Muscle layer of duodenum (tissue), 2 donors: ENCODE measurements around the gene FAM216A.
A peak's percentile ranks its signal among the peaks of the same experiment; 100 is the strongest.
"Not testable (repeated sequence)": the region's sequence is repeated elsewhere in the genome, so short reads cannot be mapped to it uniquely, and the experiment has no call there.

Source experiments
- H3K27ac ChIP-seq: one replicate; pipeline ENCODE4 v1.7.0; 2013; ENCODE audit warnings: mild to moderate bottlenecking, low read length
- H3K27me3 ChIP-seq: one replicate; pipeline ENCODE4 v1.7.0; 2013; ENCODE audit warnings: low read depth, mild to moderate bottlenecking, control low read depth, low read length
- H3K36me3 ChIP-seq, 2 donors: one replicate each; pipeline ENCODE4 v1.7.0; 2013; ENCODE audit warnings: low read length in 2 of 2, control low read depth in 1 of 2, mild to moderate bottlenecking in 1 of 2; ENCODE audit not compliant: insufficient read depth in 2 of 2, control insufficient read depth in 1 of 2
- H3K4me1 ChIP-seq, 2 donors: one replicate each; pipeline ENCODE4 v1.7.0; 2013; ENCODE audit warnings: low read length in 2 of 2, mild to moderate bottlenecking in 2 of 2, control low read depth in 1 of 2, moderate library complexity in 1 of 2; ENCODE audit not compliant: insufficient read depth in 2 of 2, control insufficient read depth in 1 of 2
- H3K4me3 ChIP-seq, 2 donors: one replicate each; pipeline ENCODE4 v1.7.0; 2013; ENCODE audit warnings: low read length in 2 of 2, low read depth in 1 of 2, mild to moderate bottlenecking in 1 of 2
- H3K9me3 ChIP-seq, 2 donors: one replicate each; pipeline ENCODE4 v1.7.0; 2013; ENCODE audit warnings: low read length in 2 of 2, control low read depth in 1 of 2, mild to moderate bottlenecking in 1 of 2; ENCODE audit not compliant: control insufficient read depth in 1 of 2
- donor health status: healthy.

FAM216A gene

GRCh38 chr12:110468214-110469048 lies at the start of gene FAM216A, which contains the start of gene GPN3:
Gene FAM216A, plus strand, starts transcription at chr12:110468845. Its CDS starts 31 bp downstream, at chr12:110468876.
Gene GPN3, minus strand, starts transcription at chr12:110468257. Its CDS starts 54 bp downstream, at chr12:110468203.
- H3K9me3 ChIP-seq, result no peaks in the 10 kb centered on the region
- peaks cover 0 to 13% of the 10 kb centered on the region in 2 donors for H3K4me1 ChIP-seq
- H3K36me3 ChIP-seq, result peaks cover 11 to 13% of the 10 kb centered on the region in 2 donors
- no peaks in the 10 kb centered on the region for H3K27me3 ChIP-seq
- peak within 1 kb of the TSS; percentile 88 for H3K27ac ChIP-seq
- peak within 1 kb of the TSS; percentile 82 to 97 for H3K4me3 ChIP-seq

GRCh38 chr12:110420644-110421043 lies 48.0 kb upstream of the FAM216A start:
- H3K9me3 ChIP-seq, H3K4me1 ChIP-seq, H3K27ac ChIP-seq, H3K4me3 ChIP-seq, H3K36me3 ChIP-seq, H3K27me3 ChIP-seq: not testable (repeated sequence)

DNA sequence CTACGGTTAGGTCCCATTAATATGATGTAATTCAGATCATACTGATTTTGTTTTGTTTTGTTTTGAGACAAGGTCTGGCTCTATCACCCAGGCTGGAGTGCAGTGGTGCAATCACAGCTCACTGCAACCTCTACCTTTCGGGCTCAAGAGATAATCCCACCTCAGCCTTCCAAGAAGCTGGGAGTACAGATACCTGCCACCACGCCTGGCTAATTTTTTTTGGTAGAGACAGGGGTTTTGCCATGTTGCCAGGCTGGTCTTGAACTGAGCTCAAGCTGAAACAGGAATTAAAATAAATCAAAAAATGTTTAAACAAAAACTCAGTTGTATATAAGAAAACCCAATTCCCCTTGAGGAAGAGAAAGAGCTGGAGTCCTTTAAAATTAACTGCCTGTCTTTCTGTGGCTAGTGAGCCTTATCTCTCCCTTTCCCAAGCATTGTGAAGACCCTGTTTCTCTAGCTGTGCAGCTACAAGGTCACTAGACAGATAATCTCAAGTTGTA lies 47.4 kb upstream of the FAM216A start:
- H3K9me3 ChIP-seq, result no peaks in the 10 kb centered on the region
- no peaks in the 10 kb centered on the region for H3K36me3 ChIP-seq
- H3K27ac ChIP-seq, result no peak overlapping the region
- peaks cover 0 to 10% of the 10 kb centered on the region in 2 donors for H3K4me1 ChIP-seq
- no peak overlapping the region for H3K4me3 ChIP-seq
- no peaks in the 10 kb centered on the region for H3K27me3 ChIP-seq

DNA sequence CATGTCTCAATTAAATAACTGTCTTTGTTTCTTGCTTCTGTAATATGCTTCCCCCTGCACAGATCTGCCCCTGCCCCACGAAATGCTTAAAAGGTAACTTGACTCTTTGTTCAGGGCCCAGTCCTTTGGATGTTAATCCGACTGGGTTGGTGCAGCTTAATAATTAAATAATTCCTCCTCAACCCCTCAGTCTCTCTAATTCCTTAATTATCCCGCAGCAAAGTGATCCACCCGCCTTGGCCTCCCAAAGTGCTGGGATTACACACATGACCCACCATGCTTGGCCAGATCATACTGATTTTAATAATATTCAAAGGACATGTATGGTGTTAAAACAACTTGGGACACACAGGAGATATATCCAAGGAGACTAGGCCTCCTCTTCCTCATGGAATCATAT lies 46.9 kb upstream of the FAM216A start:
- Histone ChIP-seq H3K4me3 (no peak overlapping the region), H3K4me1 (peaks cover 0 to 10% of the 10 kb centered on the region in 2 donors), H3K27me3 (no peaks in the 10 kb centered on the region), H3K27ac (no peak overlapping the region), H3K36me3 (no peaks in the 10 kb centered on the region), H3K9me3 (no peaks in the 10 kb centered on the region)

- H3K27me3 ChIP-seq, result no peaks in the 10 kb centered on the region
- H3K9me3 ChIP-seq, result no peaks in the 10 kb centered on the region
- no peak overlapping the region for H3K4me3 ChIP-seq
- no peaks in the 10 kb centered on the region for H3K36me3 ChIP-seq
- H3K27ac ChIP-seq, result no peak overlapping the region
- peaks cover 0 to 10% of the 10 kb centered on the region in 2 donors for H3K4me1 ChIP-seq
These were observed 44.4 kb upstream of the FAM216A start for GRCh38 chr12:110424237-110424636.

DNA sequence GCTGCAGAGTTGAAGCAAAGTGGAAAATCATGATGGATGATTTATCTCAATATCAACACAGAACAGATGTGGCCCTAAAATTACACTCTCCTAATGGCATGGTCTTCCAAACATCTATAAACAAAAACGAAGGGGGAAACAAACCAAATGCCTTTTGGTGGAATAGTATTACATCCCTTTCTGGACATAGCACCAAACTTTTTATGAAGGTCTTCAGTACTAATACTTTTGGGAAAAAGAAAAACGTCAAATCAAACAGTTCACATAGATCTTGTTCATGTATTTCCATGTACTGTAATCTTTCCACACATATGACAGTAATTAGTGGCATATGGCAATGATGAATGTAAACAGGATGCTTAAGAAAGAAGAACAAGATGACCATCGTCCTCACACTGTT lies 42.2 kb upstream of the FAM216A start:
- H3K9me3 ChIP-seq, result no peaks in the 10 kb centered on the region
- no peaks in the 10 kb centered on the region for H3K27me3 ChIP-seq
- peaks cover 0 to 5% of the 10 kb centered on the region in 2 donors for H3K4me1 ChIP-seq
- no peaks in the 10 kb centered on the region for H3K36me3 ChIP-seq
- no peak overlapping the region for H3K4me3 ChIP-seq
- H3K27ac ChIP-seq, result no peak overlapping the region

- not testable (repeated sequence) for H3K4me3 ChIP-seq, H3K36me3 ChIP-seq, H3K4me1 ChIP-seq, H3K27me3 ChIP-seq, H3K9me3 ChIP-seq, H3K27ac ChIP-seq
These were observed 39.0 kb upstream of the FAM216A start for GRCh38 chr12:110429676-110430075.

- Histone ChIP-seq H3K27ac (no peak overlapping the region), H3K4me3 (no peak overlapping the region), H3K27me3 (no peaks in the 10 kb centered on the region), H3K36me3 (peaks cover 13 to 17% of the 10 kb centered on the region in 2 donors), H3K9me3 (no peaks in the 10 kb centered on the region), H3K4me1 (no peaks in the 10 kb centered on the region)
These were observed 36.6 kb upstream of the FAM216A start for GRCh38 chr12:110431957-110432587.

GRCh38 chr12:110436231-110436630 lies 32.4 kb upstream of the FAM216A start:
- H3K27me3 ChIP-seq, result no peaks in the 10 kb centered on the region
- H3K9me3 ChIP-seq, result no peaks in the 10 kb centered on the region
- H3K4me3 ChIP-seq, result no peak overlapping the region
- H3K27ac ChIP-seq, result no peak overlapping the region
- no peaks in the 10 kb centered on the region for H3K4me1 ChIP-seq
- peaks cover 25 to 37% of the 10 kb centered on the region in 2 donors for H3K36me3 ChIP-seq

- no peak overlapping the region for H3K4me3 ChIP-seq
- peaks cover 26 to 38% of the 10 kb centered on the region in 2 donors for H3K36me3 ChIP-seq
- H3K4me1 ChIP-seq, result peaks cover 0 to 25% of the 10 kb centered on the region in 2 donors
- H3K27ac ChIP-seq, result no peak overlapping the region
- no peaks in the 10 kb centered on the region for H3K27me3 ChIP-seq
- H3K9me3 ChIP-seq, result no peaks in the 10 kb centered on the region
These were observed 24.2 kb upstream of the FAM216A start for GRCh38 chr12:110444455-110444854.

DNA sequence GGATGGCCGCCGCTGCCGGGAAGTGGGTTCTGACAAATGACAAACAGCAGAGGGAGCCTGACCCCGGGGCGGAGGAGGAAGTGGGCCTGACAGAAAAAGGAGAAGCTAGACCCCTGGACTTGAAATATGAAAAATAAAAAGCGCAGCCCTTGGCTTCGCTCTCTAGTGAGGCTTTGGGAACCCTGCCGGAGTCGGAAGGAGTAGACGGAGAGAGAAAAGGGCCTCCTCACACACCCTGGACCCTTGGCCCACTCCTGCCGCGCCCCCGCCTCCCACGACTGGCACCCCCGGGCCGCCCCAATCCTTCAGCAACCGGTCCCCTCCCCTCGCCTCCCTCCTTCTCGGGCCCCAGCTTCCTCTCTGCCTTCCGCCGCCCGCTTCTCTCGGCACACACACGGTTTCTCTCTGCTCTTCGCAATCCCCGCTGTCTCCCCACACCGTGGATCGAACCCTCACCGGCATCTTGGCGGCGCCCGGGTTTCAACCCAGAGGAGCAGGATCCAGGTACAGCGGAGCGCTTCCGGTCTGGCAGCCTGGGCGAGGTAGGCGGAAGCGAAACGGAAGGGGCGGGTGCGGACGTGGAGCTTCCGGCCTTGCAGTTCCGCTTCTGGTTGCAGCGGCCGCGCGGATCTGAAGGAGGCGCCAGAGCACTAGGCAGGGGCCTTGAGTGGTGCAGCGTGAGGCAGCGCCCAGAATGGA lies 18.7 kb upstream of the FAM216A start, which contains the start of gene ARPC3:
Gene ARPC3, minus strand, starts transcription at position 539 of the 699 bp plus-strand sequence. Its CDS starts 77 bp downstream, at position 462.
- Histone ChIP-seq H3K9me3 (no peaks in the 10 kb centered on the region), H3K36me3 (peaks cover 7 to 16% of the 10 kb centered on the region in 2 donors), H3K27me3 (no peaks in the 10 kb centered on the region), H3K27ac (peak within 1 kb of the TSS; percentile 91), H3K4me3 (peak within 1 kb of the TSS; percentile 89 to 92), H3K4me1 (peaks cover 0 to 27% of the 10 kb centered on the region in 2 donors)
